ENCODE measurements around the gene CYYR1. TPM values are rescaled to one million over a fixed set of nuclear protein-coding genes. Genes with fewer than 3 reads are reported as not detected.

The CYYR1 gene
- not detected in 2 replicates for total RNA-seq (2014; rRNA removed; shearing (Covaris generic))
- polyA plus RNA-seq (2016; fragmentation: Nextera tagmentation; extraction: Ambion mirVana) = 0.10 and 0.19 TPM in 2 replicates

DNA sequence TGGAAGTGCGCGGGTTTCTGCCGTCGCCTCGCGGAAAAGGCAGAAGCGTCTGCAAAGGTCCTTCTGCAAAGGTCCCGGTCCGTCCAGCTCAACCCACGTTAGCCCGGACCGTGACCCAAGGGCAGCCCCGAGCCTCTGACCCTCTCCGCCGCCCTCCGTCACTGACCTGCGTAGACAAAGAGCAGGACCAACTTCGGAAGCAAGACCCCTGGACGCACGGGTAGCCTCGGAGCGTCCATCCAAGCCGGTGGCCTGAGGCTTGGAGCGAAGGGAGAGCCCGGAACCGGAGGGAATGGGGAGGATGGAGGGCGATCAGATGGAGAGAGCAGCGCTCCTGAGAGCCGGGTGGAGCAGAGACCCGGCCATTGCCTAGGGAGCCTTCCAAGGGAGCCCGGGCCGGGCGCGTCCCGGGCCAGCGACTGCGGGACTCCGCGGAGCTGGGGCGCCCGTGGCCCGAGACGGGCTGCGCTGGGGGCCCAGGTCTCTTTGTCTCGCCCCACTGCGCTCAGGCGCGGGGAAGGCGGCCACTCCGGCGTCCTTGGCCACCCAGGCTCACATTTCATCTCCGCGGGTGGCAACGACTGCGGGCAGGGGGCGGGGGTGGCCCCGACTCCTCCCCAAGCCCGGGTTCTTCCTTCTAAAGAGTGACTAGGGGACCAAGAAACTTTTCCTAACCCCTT, at the start of gene CYYR1:
TSS of gene CYYR1 (minus strand) at position 585 of the 680 bp plus-strand sequence. CDS start at position 239, 346 bp downstream.
- Histone ChIP-seq H3K27me3 (replicated peaks; ENCODE audit: insufficient read depth) (peaks cover 34% of the 10 kb centered on the region), H4K20me1 (ENCODE audit: insufficient read depth) (no peaks in the 10 kb centered on the region), H3K36me3 (ENCODE audit: low read depth) (no peaks in the 10 kb centered on the region), H3K9me2 (ENCODE audit: insufficient read depth) (no peaks in the 10 kb centered on the region), H3K9ac (no peak within 1 kb of the TSS), H3K4me3 (peak within 1 kb of the TSS; percentile 57), H3K4me1 (ENCODE audit: insufficient read depth) (no peaks in the 10 kb centered on the region), H3K27ac (no peak within 1 kb of the TSS), H3K4me2 (ENCODE audit: unreplicated experiment) (peak within 1 kb of the TSS; percentile 66), H3F3A (ENCODE audit: insufficient read depth) (no peaks in the 10 kb centered on the region), H3K9me3 (ENCODE audit: low read depth) (no peaks in the 10 kb centered on the region), H3K79me2 (ENCODE audit: insufficient read depth) (no peaks in the 10 kb centered on the region), H2AFZ (peak within 1 kb of the TSS; percentile 71)
- peak; percentile 23 for DNase-seq
- 3 to 4% methylated on average over 55 to 58 of the region's 58 CpGs for WGBS, 2 experiments (ENCODE audit: low coverage in 1 of 2, low lambda C conversion rate in 2 of 2, missing lambda C conversion rate in 2 of 2)
- in situ Hi-C loops (cut with MboI) = no loop called here
- TF ChIP-seq EZH2 (IDR thresholded peaks at IDR 0.05; ENCODE audit: insufficient read depth, poor library complexity, severe bottlenecking) = no peak
- TF ChIP-seq EZH2phosphoT487 (IDR thresholded peaks at IDR 0.05; ENCODE audit: insufficient read depth, low read depth) = no peak

DNA sequence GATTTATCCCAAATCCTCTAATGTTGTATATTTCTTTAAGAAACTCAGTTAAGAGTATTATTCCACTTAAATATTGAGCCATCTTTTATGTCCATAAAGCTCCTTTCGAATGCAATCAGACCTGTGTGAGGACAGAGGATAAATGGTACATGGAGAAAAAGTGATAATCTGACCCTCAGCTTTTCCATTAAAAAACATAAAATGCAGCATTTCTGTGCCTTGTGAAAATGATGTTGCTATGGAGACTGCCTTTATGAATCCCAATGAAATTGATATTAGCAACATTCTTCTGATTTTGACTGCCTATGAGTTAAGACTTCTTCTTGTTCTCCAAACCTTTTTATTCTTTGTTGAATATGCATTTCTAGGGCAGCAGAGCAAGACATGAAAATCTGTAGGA, 44.1 kb upstream of the CYYR1 start:
- H3K79me2 ChIP-seq (ENCODE audit: insufficient read depth) = no peaks in the 10 kb centered on the region
- DNase-seq = no peak
- in situ Hi-C loops (cut with MboI) = no loop called here
- no peaks in the 10 kb centered on the region for H4K20me1 ChIP-seq (ENCODE audit: insufficient read depth)
- H3K9me3 ChIP-seq (ENCODE audit: low read depth) = no peaks in the 10 kb centered on the region
- H3K4me1 ChIP-seq (ENCODE audit: insufficient read depth) = no peaks in the 10 kb centered on the region
- no peaks in the 10 kb centered on the region for H3K36me3 ChIP-seq (ENCODE audit: low read depth)
- no peaks in the 10 kb centered on the region for H3K9me2 ChIP-seq (ENCODE audit: insufficient read depth)
- no peak overlapping the region for H3K9ac ChIP-seq
- no peak overlapping the region for H3K27ac ChIP-seq
- no peaks in the 10 kb centered on the region for H3F3A ChIP-seq (ENCODE audit: insufficient read depth)
- 44 to 69% methylated on average over 1 of the region's 1 CpG for WGBS, 2 experiments (ENCODE audit: low coverage in 1 of 2, low lambda C conversion rate in 2 of 2, missing lambda C conversion rate in 2 of 2)
- no peak overlapping the region for H2AFZ ChIP-seq
- TF ChIP-seq EZH2phosphoT487 (IDR thresholded peaks at IDR 0.05; ENCODE audit: insufficient read depth, low read depth) (no peak), EZH2 (IDR thresholded peaks at IDR 0.05; ENCODE audit: insufficient read depth, poor library complexity, severe bottlenecking) (no peak)
- peaks cover 8% of the 10 kb centered on the region for H3K27me3 ChIP-seq (replicated peaks; ENCODE audit: insufficient read depth)
- no peak overlapping the region for H3K4me2 ChIP-seq (ENCODE audit: unreplicated experiment)
- no peak overlapping the region for H3K4me3 ChIP-seq

DNA sequence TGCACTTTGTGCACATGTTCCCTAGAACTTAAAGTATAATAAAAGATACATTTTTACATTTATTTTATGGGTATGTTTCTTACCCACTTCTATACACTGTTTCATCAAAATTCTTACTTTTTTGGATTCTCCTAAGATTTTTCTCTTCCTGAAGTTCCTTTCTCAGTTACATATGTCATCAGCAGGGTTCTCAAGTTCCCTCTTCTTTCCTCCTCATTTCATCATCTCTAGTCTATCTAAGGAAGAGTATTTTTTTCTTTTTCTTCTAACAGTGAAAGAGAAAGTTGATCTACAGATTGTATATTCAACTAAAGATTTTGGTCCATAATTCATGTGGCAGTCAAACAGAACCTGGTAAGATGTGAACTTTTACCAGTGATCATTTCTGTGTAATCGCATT, 41.2 kb upstream of the CYYR1 start:
- Histone ChIP-seq H3K4me3 (no peak overlapping the region), H3K27ac (no peak overlapping the region), H3K9me3 (ENCODE audit: low read depth) (no peaks in the 10 kb centered on the region), H3K4me1 (ENCODE audit: insufficient read depth) (no peaks in the 10 kb centered on the region), H3K79me2 (ENCODE audit: insufficient read depth) (no peaks in the 10 kb centered on the region), H3K36me3 (ENCODE audit: low read depth) (no peaks in the 10 kb centered on the region), H3K9ac (no peak overlapping the region), H3K4me2 (ENCODE audit: unreplicated experiment) (no peak overlapping the region), H3K9me2 (ENCODE audit: insufficient read depth) (no peaks in the 10 kb centered on the region), H2AFZ (no peak overlapping the region), H4K20me1 (ENCODE audit: insufficient read depth) (no peaks in the 10 kb centered on the region), H3K27me3 (replicated peaks; ENCODE audit: insufficient read depth) (peaks cover 8% of the 10 kb centered on the region), H3F3A (ENCODE audit: insufficient read depth) (no peaks in the 10 kb centered on the region)
- no peak for DNase-seq
- WGBS, 2 experiments (ENCODE audit: low coverage in 1 of 2, low lambda C conversion rate in 2 of 2, missing lambda C conversion rate in 2 of 2) = 76 to 94% methylated on average over 1 of the region's 1 CpG
- TF ChIP-seq EZH2phosphoT487 (IDR thresholded peaks at IDR 0.05; ENCODE audit: insufficient read depth, low read depth) = no peak
- no peak for TF ChIP-seq EZH2 (IDR thresholded peaks at IDR 0.05; ENCODE audit: insufficient read depth, poor library complexity, severe bottlenecking)
- in situ Hi-C loops (cut with MboI) = no loop called here

DNA sequence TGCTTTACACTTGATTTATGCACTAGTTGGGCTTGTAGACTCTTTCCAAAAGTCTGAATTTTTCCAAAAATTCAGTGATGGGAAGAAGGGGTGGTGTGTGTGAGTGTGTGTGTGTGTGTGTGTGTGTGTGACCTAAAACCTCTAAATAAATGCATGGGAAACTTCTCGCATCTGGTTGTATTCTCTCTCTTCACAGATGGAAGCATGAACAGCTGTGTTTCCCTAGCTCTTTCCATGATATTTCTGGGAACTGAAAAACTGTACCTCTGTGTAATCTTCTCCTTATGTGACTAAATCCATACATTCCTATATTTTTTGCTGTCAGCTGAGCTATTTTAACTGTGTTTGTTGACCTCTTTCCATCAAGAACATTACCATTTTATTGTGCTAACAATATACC, 26.2 kb upstream of the CYYR1 start:
- in situ Hi-C loops (cut with MboI) = no loop called here
- Histone ChIP-seq H3K36me3 (ENCODE audit: low read depth) (no peaks in the 10 kb centered on the region), H3K4me1 (ENCODE audit: insufficient read depth) (no peaks in the 10 kb centered on the region), H3K9me2 (ENCODE audit: insufficient read depth) (no peaks in the 10 kb centered on the region), H3K27ac (no peak overlapping the region), H3K4me3 (no peak overlapping the region), H4K20me1 (ENCODE audit: insufficient read depth) (no peaks in the 10 kb centered on the region), H3F3A (ENCODE audit: insufficient read depth) (no peaks in the 10 kb centered on the region), H2AFZ (no peak overlapping the region), H3K9ac (no peak overlapping the region), H3K27me3 (replicated peaks; ENCODE audit: insufficient read depth) (peaks cover under 1% of the 10 kb centered on the region; the same call in 1 of the 2 replicates), H3K79me2 (ENCODE audit: insufficient read depth) (no peaks in the 10 kb centered on the region), H3K9me3 (ENCODE audit: low read depth) (no peaks in the 10 kb centered on the region), H3K4me2 (ENCODE audit: unreplicated experiment) (no peak overlapping the region)
- TF ChIP-seq EZH2 (IDR thresholded peaks at IDR 0.05; ENCODE audit: insufficient read depth, poor library complexity, severe bottlenecking) = no peak
- no peak for TF ChIP-seq EZH2phosphoT487 (IDR thresholded peaks at IDR 0.05; ENCODE audit: insufficient read depth, low read depth)
- 97 to 100% methylated on average over 1 of the region's 1 CpG for WGBS, 2 experiments (ENCODE audit: low coverage in 1 of 2, low lambda C conversion rate in 2 of 2, missing lambda C conversion rate in 2 of 2)
- no peak for DNase-seq
